ENCODE measurements around the gene NPHS1.
A peak's percentile ranks its signal among the peaks of the same experiment; 100 is the strongest.
"Not testable (repeated sequence)": the region's sequence is repeated elsewhere in the genome, so short reads cannot be mapped to it uniquely, and the experiment has no call there.

The NPHS1 gene

DNA sequence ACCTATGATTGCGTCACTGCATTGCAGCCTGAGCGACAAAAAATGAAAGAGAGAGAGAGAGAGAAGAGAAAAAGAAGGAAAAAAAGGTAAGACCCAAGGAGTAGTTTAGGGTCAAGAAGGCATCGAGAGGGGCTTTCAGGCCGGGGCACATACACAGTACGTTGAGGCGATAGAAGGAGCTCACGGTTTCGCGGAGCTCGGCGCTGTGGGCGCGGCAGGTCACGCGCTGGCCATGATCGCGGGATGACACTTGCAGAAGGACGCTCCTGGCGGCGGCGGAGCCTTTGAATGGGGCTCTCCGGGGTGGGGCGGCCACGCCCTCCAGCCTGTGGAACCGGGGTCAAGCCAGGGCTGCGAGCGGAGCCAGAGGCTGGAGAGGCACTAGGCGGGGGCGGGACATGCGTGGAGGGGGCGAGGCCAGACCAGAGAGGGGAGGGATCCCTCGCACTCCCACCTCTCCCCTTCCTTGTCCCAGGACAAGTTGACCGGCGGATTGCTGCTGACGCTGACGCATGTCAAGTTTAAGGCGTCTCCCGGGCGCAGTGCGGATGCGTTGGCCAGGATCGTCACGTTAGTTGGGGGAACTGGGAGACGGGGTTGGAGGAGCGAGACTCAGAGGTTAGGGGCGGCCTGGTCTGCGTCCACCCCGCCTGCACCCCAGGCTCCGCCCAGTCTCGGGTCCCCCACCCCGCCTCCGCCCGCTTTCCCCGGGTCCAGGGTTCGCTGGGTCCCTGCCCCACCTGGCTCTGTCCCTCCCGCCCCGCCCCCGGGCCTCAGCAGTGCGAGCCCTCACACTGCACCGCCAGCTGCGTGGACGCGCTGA, 6.9 kb downstream of the NPHS1 start:
- no peak overlapping the region for H3K9ac ChIP-seq (ENCODE audit: low read length)
- no peaks in the 10 kb centered on the region for H3K9me3 ChIP-seq (ENCODE audit: control insufficient read depth, low read depth, low read length)
- H3K36me3 ChIP-seq (ENCODE audit: control insufficient read depth, low read depth, low read length), result no peaks in the 10 kb centered on the region
- no peak overlapping the region for H3K27ac ChIP-seq (ENCODE audit: low read length)
- H3K27me3 ChIP-seq (ENCODE audit: control insufficient read depth, insufficient read depth, low read length), result peaks cover 64% of the 10 kb centered on the region
- peak overlapping the region; percentile 43 for H3K4me3 ChIP-seq (ENCODE audit: low read length)
- peaks cover 5% of the 10 kb centered on the region for H3K4me1 ChIP-seq (ENCODE audit: control insufficient read depth, low read depth, low read length)

DNA sequence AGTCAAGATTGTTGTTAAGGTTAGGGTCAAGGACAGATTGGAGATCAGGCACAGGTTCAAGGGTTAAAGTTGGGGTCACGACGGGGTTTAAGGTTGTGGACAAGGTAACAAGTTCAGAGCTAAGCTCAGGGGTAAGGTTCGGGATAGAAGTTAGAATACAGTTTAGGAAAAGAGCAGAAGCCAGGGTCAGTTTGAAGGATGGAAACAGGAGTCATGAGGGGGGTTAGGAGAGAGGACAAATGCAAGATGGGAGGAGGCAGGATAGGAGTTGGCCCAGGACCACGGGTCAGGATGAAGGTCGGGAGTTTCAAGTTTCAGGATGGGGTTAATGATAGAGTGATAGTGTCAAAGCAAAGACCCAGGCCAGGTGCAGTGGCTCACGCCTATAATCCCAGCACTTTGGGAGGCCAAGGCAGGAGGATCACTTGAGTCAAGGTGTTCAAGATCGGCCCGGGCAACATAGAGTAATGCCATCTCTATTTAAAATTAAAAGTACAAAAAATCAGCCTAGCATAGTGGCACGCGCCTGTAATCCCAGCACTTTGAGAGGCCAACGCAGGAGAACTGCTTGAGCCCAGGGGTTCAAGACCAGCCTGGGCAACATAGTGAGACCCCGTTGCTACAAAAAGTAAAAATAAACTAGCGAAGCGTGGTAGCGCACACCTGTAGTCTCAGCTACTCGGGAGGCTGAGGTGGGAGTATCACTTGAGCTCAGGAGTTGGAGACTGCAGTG, 7.7 kb downstream of the NPHS1 start:
- Histone ChIP-seq H3K4me3 (ENCODE audit: low read length) (peak overlapping the region; percentile 43), H3K27me3 (ENCODE audit: control insufficient read depth, insufficient read depth, low read length) (peaks cover 64% of the 10 kb centered on the region), H3K9me3 (ENCODE audit: control insufficient read depth, low read depth, low read length) (no peaks in the 10 kb centered on the region), H3K4me1 (ENCODE audit: control insufficient read depth, low read depth, low read length) (peaks cover 5% of the 10 kb centered on the region), H3K27ac (ENCODE audit: low read length) (no peak overlapping the region), H3K36me3 (ENCODE audit: control insufficient read depth, low read depth, low read length) (no peaks in the 10 kb centered on the region), H3K9ac (ENCODE audit: low read length) (no peak overlapping the region)

DNA sequence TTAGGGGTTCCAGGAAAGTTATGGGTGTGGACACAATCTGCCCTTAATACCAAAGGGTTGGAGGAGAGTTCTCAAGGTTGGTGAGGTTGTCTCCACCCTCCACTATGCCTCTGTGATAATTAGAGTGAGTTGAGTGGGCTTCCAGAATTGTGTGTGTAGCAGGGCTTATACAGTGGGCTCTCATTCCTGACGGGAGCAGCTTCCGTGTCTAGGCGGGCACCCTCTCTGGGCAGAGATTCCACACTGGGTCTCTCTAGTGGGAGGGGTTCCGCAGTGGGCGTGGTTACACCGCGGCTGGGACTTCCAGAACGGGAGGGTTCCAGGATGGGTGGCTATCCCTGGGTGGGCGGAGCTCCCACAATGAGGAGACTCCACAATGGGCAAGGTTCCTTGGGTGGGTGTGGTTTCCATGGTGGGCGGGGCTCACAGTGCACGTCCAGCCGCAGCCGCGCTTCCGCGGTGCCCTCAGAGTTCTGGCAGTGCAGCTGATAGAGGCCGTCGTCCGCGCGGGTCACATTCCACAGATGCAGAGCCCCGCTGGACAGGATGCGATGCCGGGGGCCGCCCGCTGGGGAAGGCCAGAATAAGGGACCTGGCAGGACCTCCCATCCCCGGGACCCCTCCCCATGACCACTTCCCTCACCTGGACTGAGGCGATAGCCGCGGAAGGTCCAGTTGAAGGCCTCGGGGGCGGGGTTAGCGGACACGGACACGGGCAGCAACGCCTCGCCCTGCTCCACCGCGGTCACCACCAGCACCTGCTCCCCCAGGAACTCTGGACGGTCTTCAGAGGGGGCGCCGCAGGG, 8.4 kb downstream of the NPHS1 start:
- no peak overlapping the region for H3K9ac ChIP-seq (ENCODE audit: low read length)
- H3K27me3 ChIP-seq (ENCODE audit: control insufficient read depth, insufficient read depth, low read length), result peaks cover 64% of the 10 kb centered on the region
- H3K4me1 ChIP-seq (ENCODE audit: control insufficient read depth, low read depth, low read length), result peaks cover 5% of the 10 kb centered on the region
- H3K36me3 ChIP-seq (ENCODE audit: control insufficient read depth, low read depth, low read length), result no peaks in the 10 kb centered on the region
- H3K9me3 ChIP-seq (ENCODE audit: control insufficient read depth, low read depth, low read length), result no peaks in the 10 kb centered on the region
- H3K27ac ChIP-seq (ENCODE audit: low read length), result no peak overlapping the region
- peak overlapping the region; percentile 2 for H3K4me3 ChIP-seq (ENCODE audit: low read length)

DNA sequence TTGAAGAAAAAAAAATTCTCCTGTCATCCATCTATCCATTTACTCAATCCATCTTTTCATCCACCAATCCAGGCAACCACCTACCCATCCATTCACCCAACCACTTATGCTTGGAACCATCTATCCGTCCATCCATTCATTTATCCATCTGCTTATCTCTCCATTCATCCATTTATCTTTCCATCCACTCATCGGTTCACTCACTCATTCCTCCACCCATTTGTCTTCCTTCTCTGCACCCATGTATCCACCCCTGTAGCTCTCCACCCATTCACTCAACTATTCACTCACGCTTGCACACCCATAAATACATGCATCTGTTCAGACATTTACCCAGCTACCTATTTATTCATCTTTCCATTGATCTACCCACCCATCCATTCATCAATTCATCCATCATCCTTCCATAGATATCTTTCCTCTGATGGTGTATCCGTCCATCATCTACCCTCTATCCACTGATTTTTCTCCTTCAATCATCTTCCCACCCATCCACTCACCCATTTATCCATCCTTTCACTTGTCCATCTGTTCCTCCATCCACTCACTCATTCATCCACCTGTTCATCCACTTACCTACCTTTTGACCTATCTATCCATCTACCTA, 9.5 kb downstream of the NPHS1 start:
- Histone ChIP-seq H3K4me3 (ENCODE audit: low read length) (no peak overlapping the region), H3K9ac (ENCODE audit: low read length) (no peak overlapping the region), H3K27me3 (ENCODE audit: control insufficient read depth, insufficient read depth, low read length) (peaks cover 63% of the 10 kb centered on the region), H3K36me3 (ENCODE audit: control insufficient read depth, low read depth, low read length) (no peaks in the 10 kb centered on the region), H3K4me1 (ENCODE audit: control insufficient read depth, low read depth, low read length) (peaks cover 5% of the 10 kb centered on the region), H3K9me3 (ENCODE audit: control insufficient read depth, low read depth, low read length) (no peaks in the 10 kb centered on the region), H3K27ac (ENCODE audit: low read length) (no peak overlapping the region)

DNA sequence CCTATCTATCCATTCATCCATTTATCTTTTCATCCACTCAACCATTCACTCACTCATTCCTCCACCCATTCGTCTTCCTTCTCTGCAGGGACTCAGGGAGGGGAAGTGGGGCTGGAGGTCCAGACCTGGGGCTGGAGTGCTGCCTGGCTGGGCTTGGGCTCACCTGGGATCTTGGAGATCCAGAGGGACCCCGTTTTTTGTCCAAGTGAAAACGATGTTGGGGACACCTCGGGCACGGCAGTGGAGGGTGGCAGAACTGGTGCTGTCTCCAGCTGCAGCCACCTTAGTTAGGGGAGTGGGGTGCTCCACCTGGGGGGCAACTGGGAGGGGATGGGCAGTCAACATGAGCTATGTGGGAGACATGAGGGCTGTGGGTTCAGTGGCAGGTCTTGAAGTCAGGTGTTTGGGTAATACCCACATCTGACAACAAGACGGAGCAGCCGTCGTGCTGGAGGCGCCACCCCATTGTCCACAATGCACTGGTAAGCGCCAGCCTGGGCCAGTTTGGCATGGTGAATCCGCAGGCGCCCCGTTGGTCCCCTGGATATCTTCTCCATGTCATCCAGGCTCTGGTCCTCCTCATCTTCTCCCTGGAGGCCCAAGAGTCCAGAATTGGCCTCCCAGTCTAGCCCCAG, 10.2 kb downstream of the NPHS1 start:
- H3K4me1 ChIP-seq (ENCODE audit: control insufficient read depth, low read depth, low read length), result peaks cover 5% of the 10 kb centered on the region
- H3K27ac ChIP-seq (ENCODE audit: low read length), result no peak overlapping the region
- H3K9me3 ChIP-seq (ENCODE audit: control insufficient read depth, low read depth, low read length), result no peaks in the 10 kb centered on the region
- no peak overlapping the region for H3K4me3 ChIP-seq (ENCODE audit: low read length)
- no peaks in the 10 kb centered on the region for H3K36me3 ChIP-seq (ENCODE audit: control insufficient read depth, low read depth, low read length)
- no peak overlapping the region for H3K9ac ChIP-seq (ENCODE audit: low read length)
- peaks cover 59% of the 10 kb centered on the region for H3K27me3 ChIP-seq (ENCODE audit: control insufficient read depth, insufficient read depth, low read length)

DNA sequence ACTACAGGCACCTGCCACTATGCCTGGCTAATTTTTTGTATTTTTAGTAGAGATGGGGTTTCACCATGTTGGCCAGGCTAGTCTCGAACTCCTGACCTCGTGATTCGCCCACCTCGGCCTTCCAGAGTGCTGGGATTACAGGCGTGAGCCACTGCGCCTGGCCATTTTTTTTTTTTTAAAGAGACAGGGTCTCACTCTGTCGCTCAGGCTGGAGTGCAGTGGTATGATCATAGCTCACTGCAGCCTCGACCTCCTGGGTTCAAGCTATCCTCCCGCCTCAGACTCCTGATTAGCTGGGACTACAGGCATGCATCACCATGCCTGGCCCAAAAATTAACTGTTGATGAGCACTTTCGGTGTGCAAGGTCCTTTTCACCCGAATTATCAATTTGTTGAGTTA, 16.2 kb downstream of the NPHS1 start:
- H3K27me3 ChIP-seq (ENCODE audit: control insufficient read depth, insufficient read depth, low read length), result peaks cover 13% of the 10 kb centered on the region
- not testable (repeated sequence) for H3K27ac ChIP-seq (ENCODE audit: low read length); H3K9ac ChIP-seq (ENCODE audit: low read length); H3K9me3 ChIP-seq (ENCODE audit: control insufficient read depth, low read depth, low read length); H3K4me3 ChIP-seq (ENCODE audit: low read length); H3K36me3 ChIP-seq (ENCODE audit: control insufficient read depth, low read depth, low read length); H3K4me1 ChIP-seq (ENCODE audit: control insufficient read depth, low read depth, low read length)

DNA sequence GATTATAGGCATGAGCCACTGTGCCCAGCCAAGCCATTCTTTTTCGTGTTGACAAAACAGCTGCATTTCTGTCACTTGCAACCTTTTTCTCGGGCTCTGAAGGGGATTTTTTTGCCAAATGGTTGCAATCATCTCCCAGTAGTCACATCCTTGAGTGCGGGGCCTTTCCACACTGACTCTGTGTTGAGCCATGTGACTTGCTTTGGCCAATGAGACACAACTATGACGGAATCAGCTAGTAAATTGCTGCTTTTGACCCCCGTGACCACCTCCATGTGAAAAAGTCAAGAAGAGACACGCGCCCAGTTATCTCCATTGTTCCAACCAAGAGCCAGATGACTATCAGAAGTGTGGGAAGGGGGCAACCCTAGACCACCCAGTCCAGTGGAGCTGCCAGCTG, 18.3 kb downstream of the NPHS1 start:
- peaks cover 24% of the 10 kb centered on the region for H3K27me3 ChIP-seq (ENCODE audit: control insufficient read depth, insufficient read depth, low read length)
- H3K4me3 ChIP-seq (ENCODE audit: low read length), result no peak overlapping the region
- H3K4me1 ChIP-seq (ENCODE audit: control insufficient read depth, low read depth, low read length), result no peaks in the 10 kb centered on the region

DNA sequence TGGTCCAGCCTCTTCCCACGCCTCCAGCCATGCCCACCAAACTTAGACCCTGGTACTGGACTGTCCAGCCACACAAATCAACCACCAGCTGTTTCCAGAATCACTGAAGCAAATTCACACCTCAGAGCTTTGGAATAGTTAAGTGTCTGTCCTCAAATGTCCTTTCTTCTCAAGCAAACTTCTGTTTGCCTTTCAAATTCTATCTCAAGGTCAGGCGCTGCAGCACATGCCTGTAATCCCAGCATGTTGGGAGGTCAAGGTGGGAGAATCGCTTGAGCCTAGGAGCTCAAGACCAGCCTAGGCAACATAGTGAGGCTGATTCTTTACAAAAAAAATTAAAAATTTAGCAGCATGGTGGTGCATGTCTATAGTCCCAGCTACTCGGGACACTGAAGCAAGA, 20.2 kb downstream of the NPHS1 start:
- Histone ChIP-seq H3K27me3 (ENCODE audit: control insufficient read depth, insufficient read depth, low read length) (peaks cover 24% of the 10 kb centered on the region), H3K4me3 (ENCODE audit: low read length) (no peak overlapping the region), H3K9me3 (ENCODE audit: control insufficient read depth, low read depth, low read length) (no peaks in the 10 kb centered on the region), H3K27ac (ENCODE audit: low read length) (no peak overlapping the region), H3K36me3 (ENCODE audit: control insufficient read depth, low read depth, low read length) (no peaks in the 10 kb centered on the region), H3K9ac (ENCODE audit: low read length) (no peak overlapping the region), H3K4me1 (ENCODE audit: control insufficient read depth, low read depth, low read length) (no peaks in the 10 kb centered on the region)

More for the DNA sequence above, 18.3 kb downstream of the NPHS1 start:
- Histone ChIP-seq H3K27ac (ENCODE audit: low read length) (no peak overlapping the region), H3K36me3 (ENCODE audit: control insufficient read depth, low read depth, low read length) (no peaks in the 10 kb centered on the region), H3K9me3 (ENCODE audit: control insufficient read depth, low read depth, low read length) (no peaks in the 10 kb centered on the region), H3K9ac (ENCODE audit: low read length) (no peak overlapping the region)

DNA sequence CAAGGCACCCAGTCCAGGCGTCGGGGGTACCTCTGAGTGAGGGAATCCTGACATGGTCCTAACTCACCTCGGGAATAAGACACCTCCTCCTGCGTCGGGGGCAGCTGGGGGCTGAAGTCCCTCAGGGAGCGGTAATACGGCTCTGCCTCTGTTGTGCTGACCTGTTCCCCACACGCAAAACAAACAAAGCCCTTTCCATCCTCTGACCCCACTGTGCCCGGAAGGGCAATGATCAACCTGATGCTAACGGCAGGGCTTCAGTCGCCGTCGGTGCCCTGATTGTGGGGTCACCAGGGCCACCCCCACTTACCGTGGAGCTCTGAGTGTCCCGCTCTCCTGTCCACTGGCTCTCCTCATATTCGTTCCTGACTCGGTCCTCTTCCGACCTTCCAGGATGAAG, 21.3 kb downstream of the NPHS1 start:
- no peaks in the 10 kb centered on the region for H3K4me1 ChIP-seq (ENCODE audit: control insufficient read depth, low read depth, low read length)
- no peak overlapping the region for H3K9ac ChIP-seq (ENCODE audit: low read length)
- H3K36me3 ChIP-seq (ENCODE audit: control insufficient read depth, low read depth, low read length), result no peaks in the 10 kb centered on the region
- H3K27me3 ChIP-seq (ENCODE audit: control insufficient read depth, insufficient read depth, low read length), result peaks cover 24% of the 10 kb centered on the region
- H3K27ac ChIP-seq (ENCODE audit: low read length), result no peak overlapping the region
- H3K4me3 ChIP-seq (ENCODE audit: low read length), result no peak overlapping the region
- no peaks in the 10 kb centered on the region for H3K9me3 ChIP-seq (ENCODE audit: control insufficient read depth, low read depth, low read length)

DNA sequence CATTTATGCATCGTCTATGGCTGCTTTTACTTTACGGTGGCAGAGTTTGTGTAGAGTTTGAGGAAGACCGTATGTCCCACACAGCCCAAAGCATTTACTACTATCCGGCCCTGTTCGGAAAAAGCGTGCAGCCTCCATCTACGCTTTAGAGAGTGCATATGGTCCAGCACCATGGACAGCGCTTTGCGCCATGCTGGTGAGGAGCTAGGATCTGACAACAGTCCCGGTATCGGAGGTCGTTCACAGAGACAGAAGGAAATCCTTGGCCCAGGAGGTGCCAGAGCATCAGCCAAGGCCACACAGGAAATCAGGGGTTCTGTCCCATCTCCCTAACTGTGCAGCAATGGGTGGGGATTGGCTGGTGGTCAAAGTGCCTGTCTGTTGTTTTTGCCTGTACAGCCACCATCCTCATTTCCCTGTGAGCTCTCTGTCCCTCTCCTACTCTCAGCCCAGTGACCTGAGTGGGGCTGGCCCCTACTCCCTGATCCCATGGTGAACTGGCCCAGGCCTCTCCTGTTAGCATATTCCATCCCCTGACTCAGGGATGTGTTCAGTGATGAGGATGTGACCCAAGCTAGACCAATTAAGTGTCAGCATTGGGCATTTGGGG, 23.5 kb downstream of the NPHS1 start:
- no peaks in the 10 kb centered on the region for H3K4me1 ChIP-seq (ENCODE audit: control insufficient read depth, low read depth, low read length)
- no peak overlapping the region for H3K27ac ChIP-seq (ENCODE audit: low read length)
- H3K36me3 ChIP-seq (ENCODE audit: control insufficient read depth, low read depth, low read length), result no peaks in the 10 kb centered on the region
- H3K9me3 ChIP-seq (ENCODE audit: control insufficient read depth, low read depth, low read length), result no peaks in the 10 kb centered on the region
- no peak overlapping the region for H3K9ac ChIP-seq (ENCODE audit: low read length)
- H3K27me3 ChIP-seq (ENCODE audit: control insufficient read depth, insufficient read depth, low read length), result peaks cover 24% of the 10 kb centered on the region
- no peak overlapping the region for H3K4me3 ChIP-seq (ENCODE audit: low read length)
